Glomerular visceral epithelial cell (primary cell): ENCODE results near the gene PAIP1.
A peak's percentile ranks its signal among the peaks of the same experiment; 100 is the strongest.
"Not testable (repeated sequence)": the region's sequence is repeated elsewhere in the genome, so short reads cannot be mapped to it uniquely, and the experiment has no call there.

ENCODE experiments used
- DNase-seq: peaks from one replicate; pipeline ENCODE4 v3.0.0-alpha.2; 2016; ENCODE audit errors: extremely low spot score

PAIP1 gene

DNA sequence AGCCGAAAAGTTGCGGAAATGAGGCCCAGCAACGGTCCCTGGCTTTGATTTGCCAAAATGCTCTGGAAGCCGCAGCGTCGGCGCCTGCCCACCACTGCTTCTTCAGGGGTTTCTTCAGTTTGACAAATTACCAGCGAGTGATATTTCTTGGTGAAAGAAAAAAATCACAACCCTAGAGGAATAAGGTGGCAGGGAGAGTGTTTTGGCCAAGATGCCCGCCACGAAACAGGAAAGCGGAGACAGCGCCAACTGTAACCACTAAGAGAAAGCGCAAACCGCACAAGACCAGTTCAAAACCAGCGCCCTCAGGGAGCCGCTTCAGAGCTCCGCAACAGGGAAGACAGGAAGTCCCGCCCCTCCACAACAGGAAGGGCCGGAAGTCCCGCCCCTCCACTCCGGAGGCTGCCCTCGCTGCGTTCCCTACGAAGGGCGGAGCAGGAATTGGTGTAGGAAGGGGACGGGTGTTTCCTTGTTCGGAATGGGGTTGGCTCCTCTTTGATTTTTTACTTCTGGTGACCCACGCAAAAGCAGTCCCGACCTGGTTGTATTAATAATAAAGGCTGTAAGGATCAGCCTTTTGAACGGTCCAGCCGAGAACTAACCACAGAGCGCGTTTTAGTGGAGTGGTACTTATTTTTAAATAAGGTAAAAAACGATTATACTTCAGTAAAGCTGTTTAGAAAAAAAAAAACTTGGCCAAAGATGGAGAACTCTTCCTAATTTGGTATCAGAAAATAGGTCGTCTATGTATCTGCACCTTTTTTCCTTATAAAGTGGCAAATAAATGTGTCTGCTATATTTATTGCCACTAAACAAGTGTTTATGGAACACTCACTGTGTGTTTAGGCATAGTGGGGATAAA is 41.8 kb downstream of the PAIP1 start, which contains the start of gene C5orf34:
Gene C5orf34, minus strand, starts transcription at position 333 of the 862 bp plus-strand sequence. CDS start 5,809 bp downstream, outside the sequence.
- DNase-seq = peak; percentile 98

- peak; percentile 54 for DNase-seq
These were observed 42.4 kb downstream of the PAIP1 start for GRCh38 chr5:43514471-43514815.

- DNase-seq = no peak
These were observed 42.9 kb downstream of the PAIP1 start for GRCh38 chr5:43514025-43514424.

DNA sequence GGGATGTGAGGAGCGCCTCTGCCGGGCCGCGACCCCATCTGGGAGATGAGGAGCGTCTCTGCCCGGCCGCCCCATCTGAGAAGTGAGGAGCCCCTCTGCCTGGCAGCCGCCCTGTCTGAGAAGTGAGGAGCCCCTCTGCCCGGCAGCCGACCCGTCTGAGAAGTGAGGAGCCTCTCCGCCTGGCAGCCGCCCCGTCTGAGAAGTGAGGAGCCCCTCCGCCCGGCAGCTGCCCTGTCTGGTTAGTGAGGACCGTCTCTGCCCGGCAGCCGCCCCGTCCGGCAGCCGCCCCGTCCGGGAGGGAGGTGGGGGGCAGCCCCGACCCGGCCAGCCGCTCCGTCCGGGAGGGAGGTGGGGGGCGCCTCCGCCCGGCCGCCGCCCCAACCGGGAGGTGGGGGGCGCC is 45.8 kb downstream of the PAIP1 start:
- not testable (repeated sequence) for DNase-seq

DNA sequence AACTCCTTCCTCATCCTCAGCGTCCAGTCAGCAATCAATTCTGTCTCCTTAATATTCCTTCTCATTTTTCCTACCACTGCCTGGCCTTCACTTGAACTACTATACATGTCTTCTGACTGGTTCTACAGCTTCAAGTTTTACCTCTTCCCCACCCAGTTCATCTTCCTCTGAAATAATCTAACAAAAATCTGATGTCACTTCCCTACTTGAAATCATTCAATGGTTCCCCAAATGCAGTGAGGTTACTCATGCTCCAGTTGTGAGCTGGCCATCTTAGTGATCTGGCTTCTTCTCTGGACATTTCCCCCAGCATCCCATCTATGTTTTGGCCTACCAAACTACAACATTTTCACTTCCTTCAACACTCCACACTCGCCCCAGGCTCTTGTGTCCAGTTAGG is 58.3 kb downstream of the PAIP1 start:
- DNase-seq = no peak

DNA sequence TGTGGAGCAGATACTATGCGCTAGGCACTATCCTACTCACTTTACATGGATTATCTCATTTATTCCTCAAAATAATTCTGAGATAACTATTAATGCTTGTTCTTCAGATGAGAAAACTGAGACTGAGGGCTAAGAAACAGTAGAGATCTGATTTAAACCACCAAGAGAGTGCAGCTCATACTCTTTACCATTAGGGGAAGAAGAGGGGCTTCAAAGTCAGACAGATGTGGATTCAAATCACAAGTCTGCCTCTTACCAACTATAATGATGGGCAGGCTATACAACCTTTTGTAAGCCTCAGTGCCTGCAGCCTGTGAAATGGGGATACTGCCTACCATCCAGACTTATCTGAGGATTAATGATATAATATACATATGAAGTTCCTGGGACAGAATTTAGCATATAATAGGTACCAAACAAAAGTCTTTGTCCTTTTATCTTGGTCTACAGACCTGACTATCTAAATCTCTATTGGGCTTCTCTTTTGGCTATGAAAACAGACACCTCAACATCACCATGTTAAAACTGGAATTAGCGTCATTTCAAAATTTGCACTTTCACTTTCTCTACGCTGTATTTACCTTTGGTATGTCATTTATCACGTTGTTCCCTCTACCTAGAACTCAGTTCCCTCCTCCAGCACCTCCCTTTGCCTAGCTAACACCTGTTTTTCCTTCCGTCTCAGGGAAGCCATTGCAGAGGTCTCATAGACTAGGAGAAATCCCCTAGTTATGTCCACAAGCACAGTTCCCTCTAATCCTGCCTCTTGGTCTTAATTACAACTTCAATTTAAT is 59.4 kb downstream of the PAIP1 start:
- no peak for DNase-seq

DNA sequence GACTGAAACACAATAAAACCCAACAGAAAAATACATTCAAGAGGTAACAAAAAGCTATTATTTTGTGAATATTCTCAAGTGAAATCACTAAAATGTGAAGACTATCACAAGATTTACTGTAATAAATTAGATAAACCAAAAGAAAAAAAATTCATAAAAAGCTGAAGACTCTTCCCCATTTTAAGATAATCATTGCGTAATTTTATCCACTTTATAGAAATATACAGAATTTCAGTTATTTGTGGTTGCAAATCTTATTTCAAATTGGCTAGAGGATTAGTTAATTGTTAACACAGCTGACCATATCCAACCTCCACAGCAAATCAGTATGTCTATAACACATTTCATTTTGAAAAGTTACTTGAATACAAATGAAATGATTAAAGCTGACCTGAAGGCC is 65.6 kb downstream of the PAIP1 start:
- no peak for DNase-seq

DNA sequence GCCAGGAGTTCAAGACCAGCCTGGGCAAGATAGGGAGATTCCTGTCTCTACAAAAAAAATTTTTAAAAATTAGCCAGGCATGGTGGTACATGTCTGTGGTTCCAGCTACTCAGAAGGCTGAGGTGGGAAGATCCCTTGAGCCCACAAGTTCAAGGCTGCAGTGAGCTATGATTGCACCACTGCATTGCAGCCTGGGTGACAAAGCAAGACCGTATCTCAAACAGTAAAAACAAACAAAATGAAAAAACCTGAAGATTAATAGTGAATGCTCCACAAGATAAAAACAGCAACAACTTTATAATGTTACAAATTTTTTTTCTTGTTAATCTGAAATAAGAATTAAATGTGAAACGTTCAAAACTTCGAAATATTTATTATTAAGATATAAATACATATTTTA is 70.5 kb downstream of the PAIP1 start:
- DNase-seq = no peak

DNA sequence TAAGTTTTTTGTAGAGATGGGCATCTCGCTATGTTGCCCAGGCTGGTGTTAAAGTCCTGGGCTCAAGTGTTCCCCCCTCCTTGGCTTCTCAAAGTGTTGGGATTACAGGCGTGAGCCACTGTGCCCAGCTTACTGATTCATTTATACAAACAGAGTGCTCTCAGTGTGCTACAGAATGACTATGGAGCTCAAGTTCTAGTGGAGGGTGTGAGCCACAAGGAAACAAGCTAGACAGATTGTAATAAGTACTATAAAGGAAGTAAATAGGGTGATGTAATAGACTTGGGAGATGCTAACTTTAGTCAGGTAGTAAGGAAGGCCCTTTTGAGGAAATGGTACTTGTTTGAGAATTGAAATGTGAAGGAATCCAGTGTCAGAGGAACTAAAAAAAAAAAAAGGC is 71.5 kb downstream of the PAIP1 start:
- no peak for DNase-seq

DNA sequence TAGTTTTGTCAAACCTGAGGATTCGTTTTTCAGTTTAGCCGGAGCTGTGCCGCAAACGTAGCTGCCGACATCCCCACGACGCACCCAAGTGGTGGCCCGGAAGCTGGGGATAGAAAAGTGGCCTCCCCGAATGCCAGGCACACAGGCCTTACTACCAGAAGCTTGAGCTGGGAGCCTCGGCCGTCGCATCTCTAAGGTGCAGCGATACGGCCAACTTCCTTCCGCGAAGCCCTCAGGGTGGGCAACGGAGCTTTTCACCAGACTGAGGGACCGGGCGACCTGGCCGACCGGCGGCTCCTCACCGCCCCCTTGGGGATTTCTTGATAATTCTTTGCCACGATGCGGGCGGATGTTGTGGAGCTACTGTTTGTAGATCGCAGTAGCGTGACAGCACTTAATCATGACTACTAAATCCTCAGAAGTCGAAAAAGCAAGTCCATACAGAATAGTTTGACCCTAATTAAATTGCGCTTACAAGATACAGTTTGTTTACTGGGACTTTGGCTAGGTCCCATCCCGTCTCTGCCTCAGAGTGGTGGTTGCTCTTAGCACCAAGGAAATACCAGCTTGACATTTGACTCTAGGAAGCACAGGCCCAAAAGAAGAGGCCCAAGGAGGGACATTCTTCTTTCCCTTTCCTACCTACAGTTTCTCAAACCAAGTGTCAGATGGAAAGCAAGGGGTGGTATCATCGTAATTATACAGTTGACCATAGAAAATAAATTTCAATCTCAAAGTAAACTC is 72.6 kb downstream of the PAIP1 start:
- peak; percentile 87 for DNase-seq

DNA sequence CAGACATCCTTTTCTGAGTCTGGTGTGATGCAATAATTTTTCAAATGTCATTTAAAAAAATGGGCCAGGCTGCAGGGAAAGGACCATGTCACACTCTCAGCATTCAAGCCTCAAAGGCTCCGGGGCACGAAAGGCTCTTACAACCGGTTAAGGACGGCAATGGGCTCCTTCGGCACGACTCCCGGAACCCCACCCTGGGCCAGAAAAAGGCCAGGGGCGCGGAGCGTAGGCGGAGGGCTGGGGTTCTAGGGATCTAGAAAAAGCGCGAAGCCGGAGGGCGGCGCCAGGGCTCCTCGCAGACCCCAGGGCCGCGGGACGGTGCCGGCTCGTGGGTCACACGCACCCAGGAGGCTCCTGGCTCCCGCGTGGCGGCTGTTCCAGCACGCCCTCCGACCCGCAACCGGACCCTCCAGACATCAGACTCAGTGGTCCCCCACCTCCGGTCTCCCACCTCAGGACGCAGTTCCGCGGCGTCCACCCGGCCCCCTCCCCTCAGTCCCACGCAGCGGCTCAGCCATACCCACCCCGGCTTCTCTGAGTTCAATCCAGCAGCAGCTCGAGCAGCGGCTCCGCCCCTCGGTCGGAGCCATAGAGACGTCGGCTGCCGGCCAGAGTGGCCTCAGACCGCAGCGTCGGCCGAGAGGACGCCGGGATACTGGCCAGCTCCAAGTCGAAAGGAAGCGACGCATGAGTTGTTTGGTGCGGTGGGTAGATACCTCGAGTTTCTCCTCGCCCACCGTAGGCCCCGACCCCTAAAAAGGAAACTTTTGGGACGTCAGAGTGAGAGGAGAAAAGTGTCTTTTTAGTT is 73.4 kb downstream of the PAIP1 start, which contains the start of gene TMEM267:
Gene TMEM267, minus strand, starts transcription at position 568 of the 808 bp plus-strand sequence. CDS start 29,896 bp downstream, outside the sequence.
- DNase-seq = peak; percentile 95

DNA sequence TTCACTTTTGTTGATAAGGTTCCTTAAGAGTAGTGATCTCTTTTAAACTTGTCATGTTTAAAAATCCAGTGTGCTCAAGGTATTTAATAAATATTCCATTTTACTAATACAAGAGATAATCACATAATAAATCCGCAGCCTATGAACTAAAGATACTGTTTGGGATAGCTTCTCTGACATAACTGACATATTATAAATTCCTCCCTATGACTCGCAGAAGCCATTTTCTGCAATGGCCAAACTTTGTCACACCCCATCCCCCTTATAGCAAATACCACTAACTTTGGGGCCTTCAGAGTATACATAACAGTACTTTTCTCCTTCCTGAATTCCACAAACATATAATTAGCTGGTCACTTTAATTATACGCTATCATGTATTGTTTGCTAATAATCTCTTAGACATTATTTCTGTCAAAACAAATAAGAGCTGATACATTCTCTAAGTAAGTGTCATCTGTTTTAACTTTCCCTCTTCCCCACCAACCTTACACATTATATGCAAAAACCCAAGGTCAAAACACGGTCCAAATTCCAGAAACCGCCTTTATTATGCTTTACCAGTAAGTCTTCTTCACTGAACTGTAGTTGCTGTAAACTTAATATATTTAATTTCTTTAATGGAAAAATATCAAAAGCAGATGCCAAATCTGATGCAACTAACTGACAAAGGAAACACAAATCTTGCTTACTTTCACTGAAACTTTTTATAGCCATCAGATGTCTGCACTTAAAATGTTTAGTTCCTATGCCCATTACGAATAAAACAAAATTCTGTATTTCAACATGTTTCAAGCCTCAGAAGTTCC is 74.2 kb downstream of the PAIP1 start:
- DNase-seq = peak; percentile 18
